ENCODE results near the gene ARHGEF1.

ARHGEF1 gene

DNA sequence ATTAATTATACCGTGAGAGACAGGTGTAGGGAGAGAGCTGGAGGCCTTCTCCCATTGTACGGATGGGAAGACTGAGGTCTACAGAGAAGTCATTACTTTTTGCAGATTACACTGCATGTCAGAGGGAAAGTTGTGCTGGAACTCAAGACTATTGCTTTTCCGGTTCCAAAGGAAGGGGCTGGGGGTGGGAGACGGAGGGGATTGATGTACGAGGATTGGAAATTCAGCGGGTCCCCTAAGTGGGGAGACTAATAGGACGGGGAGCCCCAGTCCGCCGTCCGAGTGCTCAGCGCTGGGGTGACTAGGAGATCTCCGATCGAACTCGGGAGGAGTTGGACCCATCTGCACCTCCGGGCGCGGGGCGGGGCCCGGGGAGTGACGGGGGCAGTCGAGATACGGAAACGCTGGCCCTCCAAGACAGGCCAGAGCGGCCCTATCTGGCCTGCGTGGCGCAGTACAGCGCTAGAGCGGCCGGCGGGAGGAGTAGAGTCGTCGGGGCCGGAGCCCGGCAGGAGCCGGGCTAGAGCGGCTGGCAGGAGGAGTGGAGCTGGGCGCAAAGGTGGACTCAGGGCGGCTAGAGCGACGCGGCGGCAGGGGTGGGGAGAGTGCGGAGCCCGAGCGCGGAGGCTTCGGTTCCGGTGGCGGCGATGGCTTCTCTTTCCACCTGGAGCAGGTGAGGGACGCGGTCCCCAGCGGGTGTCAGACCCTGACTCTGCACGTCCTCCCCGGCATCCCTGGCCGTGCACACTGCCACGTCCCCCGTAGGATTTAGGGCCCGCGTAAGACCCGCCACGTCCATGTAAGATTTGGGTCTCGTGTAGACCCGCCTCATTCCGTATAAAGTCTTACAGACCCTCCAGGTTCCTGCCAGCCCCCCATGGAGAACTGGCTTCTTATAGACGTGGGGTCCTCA, 1.1 kb downstream of the ARHGEF1 start:
- peak; percentile 85 for DNase-seq

DNA sequence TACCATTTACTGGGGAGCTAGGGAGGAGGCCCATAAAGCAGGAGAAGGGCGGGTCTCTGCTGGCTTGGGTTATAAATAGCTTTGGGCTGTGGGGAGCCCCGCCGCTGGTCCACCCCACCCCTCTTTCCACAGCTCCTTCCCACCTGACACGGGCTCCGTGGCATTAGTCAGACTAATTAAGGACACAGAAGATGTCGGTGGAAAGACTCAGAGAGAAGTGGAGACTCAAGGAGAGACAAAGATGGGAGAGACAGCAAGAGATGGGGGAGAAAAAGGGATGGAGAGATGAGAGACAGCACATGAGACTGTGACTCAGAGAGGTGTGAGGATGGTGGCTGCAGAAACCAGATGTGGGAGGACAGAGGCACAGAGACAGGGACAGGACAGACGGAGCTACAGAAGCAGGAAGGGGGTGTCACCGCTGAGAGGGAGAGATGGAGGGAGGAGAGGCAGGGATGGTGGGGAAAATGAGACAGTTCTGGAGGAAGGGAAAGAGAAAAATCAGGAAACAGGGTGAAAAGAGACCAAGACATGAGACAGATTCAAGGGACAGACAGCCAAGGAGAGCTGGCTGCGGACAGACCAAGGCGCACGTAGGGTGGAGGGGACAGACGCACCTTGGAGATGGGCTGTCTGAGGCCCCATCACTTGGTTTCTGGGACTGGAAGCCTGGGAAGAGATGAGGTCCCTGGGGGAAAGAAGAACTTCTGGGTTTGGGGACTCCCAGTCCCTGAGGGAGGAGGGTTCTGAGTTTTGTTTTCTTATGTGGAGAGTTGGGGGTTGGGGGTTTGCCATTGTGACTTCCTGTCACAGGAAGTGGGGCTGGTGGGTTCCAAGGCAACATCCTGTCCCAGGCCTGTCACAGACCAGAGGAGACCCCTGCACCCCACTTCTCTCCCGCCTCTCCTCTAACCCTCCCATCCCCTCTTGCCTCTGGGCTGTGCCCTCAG, 4.1 kb downstream of the ARHGEF1 start:
- DNase-seq, result no peak

DNA sequence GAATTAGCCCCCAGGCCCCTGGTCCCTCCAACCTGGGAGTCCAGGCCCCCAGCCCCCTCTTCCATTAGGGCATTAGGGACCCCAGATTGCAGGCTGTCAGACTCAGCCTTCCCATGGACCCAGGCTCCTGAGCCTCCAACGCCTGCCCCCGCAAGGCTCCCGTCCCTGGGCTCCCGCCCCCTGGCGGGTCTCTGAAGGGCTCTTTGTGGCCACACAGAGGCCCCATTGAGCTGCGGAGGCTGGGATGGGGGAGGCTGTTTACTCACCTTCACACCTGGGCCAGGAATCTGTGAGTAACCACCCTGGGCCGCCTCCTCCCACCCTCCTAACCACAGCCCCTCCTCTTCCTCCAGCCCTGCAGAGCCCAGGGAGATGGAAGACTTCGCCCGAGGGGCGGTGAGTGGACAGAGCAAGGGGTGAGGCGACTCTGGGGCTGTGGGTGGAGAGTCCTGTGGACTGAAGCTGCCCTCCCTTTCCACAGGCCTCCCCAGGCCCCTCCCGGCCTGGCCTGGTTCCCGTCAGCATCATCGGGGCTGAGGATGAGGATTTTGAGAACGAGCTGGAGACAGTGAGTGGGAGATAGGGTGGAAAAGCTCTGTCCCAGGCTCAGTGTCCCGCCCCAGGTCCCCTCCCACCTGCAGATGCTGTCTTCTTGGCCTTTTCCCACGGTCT, 4.9 kb downstream of the ARHGEF1 start:
- no peak for DNase-seq

DNA sequence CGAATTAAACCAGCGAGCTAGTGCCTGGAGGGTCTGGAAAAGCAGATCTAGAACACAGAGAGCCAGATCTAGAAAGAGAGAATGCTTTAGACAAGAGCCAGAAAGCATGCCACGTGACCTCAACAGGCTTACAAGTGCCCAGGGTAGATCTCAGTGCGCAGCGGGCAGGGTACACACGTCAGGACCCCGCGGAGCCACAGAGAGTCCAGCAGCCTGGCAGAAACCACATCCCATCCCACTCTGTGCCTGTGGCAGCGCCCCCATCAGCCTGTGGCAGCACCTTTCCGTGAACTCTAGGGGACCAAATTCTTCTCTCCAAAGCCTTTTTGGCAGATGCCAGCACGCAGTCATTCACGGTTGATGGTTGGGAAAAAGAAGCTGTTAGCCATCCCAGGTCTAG, 5.9 kb downstream of the ARHGEF1 start:
- DNase-seq, result no peak

DNA sequence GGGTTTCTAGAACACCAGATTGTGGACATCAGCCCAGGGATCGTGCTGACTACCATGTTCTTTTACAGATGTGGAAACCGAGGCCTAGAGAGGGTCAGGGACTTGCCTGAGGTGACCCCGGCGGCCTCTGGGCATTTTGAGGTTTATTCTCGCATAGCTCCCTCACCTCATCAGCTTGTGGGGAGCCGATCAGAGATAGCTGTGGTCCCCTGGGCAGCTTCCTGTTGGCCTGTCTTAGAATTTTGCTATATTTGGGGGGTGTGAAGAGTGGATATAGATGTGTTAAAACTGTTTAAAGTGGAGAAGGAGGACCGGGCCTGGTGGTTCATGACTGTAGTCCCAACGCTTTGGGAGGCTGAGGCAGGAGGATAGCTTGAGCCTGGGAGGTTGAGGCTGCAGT, 6.9 kb downstream of the ARHGEF1 start:
- DNase-seq, result no peak

DNA sequence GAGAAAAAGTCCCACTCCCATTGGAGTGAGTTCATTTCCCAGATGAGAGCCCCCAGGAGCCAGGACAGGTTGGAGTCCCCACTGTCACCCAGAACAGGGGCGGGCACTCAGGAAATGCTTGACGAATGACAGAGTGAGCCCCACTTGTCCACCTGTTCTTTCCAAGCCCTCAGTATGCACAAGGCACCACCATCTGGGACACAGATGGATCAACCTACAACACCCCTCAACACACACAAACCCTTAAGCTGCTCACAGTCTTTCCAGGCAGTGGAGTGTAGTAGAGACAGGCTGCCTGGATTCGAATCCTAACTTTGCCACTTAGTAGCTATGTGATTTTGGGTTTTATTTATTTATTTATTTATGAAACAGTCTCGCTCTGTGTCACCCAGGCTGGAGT, 8.0 kb downstream of the ARHGEF1 start:
- DNase-seq, result no peak

DNA sequence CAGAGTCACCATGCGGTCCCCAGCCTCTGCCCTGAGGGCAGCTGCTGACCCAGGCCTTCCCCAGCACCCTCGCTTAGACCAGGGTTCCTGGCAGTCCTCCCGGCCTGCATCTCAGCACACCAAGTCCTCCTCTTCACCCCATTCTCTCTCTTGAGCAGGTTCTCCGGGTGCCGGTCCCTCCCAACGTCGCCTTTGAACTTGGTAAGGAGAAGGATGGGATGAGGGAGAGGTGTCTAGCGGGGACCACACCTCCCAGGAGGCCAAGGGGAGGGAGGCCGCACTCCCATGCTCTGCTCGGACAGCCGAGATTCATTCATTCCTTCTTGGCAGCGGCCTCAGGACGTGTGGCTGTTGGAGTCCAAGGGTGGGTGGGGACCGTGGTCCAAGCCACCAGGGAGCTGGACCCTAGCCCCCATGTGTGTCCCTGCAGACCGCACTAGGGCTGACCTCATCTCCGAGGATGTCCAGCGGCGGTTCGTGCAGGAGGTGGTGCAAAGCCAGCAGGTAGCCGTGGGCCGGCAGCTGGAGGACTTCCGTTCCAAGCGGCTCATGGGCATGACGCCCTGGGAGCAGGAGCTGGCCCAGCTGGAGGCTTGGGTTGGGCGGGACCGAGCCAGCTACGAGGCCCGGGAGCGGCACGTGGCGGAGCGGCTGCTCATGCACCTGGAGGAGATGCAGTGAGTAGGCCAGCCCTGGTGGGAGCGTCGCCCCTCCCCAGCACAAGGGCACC, 9.4 kb downstream of the ARHGEF1 start:
- DNase-seq, result no peak

DNA sequence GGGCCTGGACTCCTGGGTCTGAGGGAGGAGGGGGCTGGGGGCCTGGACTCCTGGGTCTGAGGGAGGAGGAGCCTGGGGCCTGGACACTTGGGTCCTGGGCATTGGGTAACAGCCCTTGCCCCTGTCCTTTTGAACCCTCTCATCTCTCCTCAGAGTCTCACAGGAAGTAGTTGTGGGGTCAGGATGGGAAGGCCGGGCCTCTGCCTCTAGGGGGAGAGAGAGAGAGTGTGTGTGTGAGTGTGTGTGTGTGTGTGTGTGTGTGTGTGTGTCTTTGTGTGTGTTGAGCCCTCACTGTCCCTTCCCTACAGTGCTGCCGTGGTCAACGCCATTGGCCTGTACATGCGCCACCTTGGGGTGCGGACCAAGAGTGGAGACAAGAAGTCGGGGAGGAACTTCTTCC, 10.9 kb downstream of the ARHGEF1 start:
- DNase-seq, result no peak

DNA sequence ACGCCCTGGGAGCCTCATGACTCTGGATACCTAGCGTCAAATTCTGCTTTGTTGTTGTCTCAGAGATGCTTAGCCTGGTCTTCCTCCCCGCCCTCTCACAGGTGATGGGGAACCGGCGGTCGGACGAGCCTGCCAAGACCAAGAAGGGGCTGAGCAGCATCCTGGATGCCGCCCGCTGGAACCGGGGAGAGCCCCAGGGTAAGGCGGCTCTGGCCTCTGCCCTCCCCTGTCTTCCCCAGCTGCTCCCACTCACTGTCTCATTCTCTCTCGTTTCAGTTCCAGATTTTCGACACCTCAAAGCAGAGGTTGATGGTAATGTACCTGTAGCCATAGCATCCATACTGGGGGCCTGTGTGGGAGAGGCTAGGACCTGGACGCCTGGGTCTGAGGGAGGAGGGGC, 11.4 kb downstream of the ARHGEF1 start:
- DNase-seq, result no peak

DNA sequence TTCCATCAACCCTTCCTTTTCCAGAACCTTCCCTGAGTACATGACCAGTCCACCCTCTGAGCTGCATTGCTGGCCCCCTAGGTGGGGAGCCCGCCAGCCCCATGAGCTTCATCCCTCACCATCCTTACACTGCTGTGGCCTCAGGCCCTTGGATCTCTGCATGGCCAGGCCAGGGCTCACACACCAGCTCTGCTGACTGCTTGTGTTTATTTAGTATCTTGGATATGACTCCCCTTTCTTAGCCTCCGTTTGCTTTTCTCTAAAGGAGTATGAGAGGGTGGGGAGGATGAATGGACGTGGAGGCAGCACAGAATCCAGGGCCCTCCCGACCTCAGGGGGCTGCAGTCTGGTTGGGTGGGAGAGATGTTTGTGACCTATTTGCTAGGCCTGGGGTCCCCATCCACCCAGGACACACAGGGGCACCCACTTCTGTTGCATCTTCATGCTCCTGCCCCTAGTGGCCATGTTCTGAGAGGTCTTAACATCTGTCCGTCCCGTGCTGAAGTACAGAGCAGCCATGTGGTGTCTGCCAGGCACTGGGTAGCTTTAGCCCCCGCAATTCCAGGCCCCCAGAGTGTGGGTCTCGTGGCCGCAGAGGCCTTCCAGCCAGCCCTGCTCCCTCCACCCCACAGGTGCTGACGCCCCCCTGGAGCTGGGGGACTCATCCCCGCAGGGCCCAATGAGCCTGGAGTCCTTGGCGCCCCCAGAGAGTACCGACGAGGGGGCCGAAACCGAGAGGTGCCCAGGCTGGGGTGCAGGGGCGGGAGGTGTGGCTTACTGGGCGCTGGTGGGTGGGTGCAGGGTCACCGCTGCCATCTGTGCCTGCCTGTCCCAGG, 13.0 kb downstream of the ARHGEF1 start:
- DNase-seq, result no peak

DNA sequence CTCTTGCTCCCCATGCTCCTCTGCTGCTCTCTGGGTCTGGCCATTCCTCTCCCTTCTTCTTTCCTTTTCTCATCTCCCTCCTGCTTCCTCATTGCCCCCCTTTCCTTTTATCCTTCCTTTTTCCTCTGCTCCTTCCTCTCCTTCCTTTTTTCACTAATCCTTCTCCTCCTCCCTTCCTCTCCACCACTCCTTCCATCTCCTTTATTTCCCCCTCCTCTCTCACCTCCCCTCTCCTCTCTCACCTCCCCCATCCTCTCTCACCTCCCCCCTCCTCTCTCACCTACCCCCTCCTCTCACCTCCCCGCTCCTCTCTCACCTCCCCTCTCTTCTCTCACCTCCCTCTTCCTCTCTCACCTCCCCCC, 13.6 kb downstream of the ARHGEF1 start:
- no peak for DNase-seq

DNA sequence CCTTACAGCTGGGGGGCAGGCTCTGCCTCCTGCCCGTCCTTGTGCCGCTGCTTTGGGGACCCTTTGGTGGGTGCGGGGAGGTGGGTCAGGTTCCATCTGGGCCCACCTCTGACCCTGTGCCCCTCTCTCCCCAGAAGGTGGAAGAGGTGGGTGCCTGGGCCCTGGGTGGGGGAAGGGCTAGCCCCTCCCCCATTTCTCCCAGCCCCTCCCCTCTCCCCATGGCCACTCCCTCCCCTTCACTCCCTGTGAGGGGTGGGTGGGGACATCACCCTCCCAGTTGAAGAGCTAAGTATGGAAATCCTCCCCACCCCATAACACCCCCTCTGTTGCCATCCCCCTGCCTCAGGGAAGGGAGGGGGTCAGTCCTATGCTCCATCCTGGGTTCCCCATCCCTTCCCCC, 14.2 kb downstream of the ARHGEF1 start:
- DNase-seq, result no peak

DNA sequence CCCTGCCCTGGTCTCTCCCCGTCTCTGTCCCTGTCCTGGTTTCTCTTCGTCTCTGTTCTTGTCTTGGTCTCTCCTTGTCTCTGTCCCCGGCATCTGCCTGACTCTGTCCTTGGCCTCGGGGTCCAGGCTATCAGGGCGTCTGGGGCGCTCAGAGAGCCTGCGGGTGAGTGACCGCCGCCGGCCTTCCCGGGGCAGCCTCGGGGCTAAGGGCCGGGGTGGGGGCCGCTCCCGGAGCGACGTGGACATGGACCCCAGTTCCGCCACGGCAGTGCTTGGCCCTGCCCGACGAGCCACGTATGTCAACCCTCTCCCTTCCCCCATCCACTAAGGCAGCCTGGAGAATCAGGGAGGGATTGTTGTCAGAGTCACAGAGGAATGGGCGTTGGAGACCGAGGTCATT, 14.8 kb downstream of the ARHGEF1 start:
- DNase-seq, result no peak

DNA sequence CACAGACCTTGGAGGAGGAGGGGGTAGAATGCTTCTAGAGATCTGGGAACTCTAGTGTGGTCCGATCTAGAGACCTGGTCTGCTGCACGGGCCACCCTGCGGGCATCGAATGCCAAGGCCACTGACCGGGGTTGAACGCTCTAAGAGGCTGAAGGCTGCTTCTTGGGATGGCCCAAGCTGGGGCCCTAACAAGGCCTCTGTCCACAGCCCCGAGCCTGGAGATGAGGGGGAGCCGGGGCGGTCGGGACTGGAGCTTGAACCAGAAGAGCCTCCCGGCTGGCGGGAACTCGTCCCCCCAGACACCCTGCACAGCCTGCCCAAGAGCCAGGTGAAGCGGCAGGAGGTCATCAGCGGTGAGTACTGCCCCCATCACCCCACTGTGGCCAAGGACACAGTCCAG, 15.3 kb downstream of the ARHGEF1 start:
- no peak for DNase-seq

DNA sequence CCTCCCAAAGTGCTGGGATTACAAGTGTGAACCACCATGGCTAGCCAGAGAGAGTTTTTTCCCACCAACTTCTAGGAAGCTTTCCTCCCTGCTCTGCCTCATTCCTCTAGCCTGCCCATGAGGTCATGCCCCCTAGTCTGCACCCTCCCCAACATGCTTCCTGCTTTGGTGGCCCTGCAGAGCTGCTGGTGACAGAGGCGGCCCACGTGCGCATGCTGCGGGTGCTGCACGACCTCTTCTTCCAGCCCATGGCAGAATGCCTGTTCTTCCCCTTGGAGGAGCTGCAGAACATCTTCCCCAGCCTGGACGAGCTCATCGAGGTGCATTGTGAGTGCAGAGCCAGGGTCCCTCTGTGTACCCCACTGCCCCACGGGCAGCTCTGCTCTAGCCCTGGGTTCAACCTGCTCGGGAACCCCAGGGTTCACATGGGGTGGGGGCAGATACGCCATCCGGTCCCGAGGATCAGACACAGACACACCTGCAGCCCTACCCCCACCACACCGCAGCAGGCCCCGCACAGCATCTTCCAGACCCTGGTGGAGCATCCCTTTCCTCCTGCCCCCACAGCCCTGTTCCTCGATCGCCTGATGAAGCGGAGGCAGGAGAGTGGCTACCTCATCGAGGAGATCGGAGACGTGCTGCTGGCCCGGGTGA, 18.9 kb downstream of the ARHGEF1 start:
- no peak for DNase-seq

DNA sequence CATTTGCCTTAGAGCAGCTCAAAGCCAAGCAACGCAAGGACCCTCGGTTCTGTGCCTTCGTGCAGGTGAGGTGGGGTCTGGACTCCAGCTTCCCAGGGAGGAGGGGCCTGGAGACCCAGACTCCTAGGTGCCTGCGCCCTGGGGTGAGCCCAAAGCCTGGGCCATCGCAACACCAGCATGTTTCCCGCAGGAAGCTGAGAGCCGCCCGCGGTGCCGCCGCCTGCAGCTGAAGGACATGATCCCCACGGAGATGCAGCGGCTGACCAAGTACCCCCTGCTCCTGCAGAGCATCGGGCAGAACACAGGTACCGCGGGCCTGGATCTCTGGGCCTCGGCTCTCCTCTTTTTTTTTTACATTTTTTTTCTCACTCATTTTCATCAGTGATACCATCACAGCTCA, 19.6 kb downstream of the ARHGEF1 start:
- no peak for DNase-seq

DNA sequence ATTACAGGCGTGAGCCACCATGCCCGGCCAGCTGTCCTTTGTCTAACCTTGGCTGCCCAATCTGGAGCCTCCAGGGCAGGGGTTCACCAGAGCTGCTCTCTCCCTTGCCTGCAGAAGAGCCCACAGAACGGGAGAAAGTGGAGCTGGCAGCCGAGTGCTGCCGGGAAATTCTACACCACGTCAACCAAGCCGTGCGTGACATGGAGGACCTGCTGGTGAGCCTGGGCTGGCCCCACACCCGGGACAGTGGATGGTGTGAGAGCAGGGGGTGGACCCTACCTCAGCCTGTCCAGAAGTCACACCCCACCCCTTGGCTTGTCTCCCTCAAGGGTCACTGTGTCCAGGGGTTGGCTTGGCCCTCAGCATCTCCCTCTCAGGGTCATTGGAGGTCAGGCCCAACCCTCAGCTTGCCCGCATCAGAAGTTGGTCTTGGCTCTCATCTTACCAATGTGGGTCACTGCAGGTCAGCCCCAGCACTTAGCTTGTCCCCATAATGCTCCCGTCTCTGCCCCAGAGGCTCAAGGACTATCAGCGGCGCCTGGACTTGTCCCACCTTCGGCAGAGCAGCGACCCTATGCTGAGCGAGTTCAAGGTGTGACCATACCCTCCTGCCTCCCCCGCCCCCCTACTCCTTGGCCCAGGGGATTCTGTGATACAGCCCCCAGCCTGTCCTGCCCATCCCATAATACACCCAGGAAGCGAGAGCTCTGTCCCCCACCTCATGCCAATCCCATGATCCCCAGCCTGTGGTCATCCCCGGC, 20.4 kb downstream of the ARHGEF1 start:
- no peak for DNase-seq

DNA sequence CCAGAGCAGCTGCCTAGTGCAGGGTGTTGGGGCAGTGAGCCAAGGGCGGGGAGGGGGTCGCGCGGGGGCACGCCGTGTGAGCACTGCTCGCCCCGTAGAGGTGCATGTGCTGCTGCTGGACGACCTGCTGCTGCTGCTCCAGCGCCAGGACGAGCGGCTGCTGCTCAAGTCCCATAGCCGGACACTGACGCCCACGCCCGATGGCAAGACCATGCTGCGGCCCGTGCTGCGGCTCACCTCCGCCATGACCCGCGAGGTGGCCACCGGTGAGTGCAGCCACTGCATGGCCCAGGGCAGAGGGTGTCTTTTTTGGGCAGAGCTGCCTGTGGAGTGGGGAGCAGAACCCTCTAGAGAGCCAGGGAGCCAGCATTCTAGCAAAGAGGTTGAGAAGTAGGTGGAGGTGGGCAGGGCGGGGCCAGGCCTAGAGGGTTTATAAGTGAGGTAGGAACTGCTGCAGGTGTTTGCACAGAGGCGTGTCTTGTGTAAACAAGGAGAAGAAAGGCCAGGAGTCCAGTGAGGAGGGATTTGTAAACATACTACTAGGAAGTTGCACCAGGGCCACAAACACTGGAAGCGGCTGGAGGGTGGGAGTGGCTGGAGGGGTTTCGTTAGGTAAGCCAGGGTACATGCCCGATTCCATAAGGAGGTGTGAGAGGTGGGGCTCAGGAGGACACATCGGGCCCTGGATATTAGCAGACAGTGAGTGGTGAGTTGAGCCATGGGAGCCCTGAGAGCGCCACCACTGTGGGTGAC, 21.3 kb downstream of the ARHGEF1 start:
- DNase-seq, result no peak

Data from right kidney (tissue), 1 donor.